ENCODE measurements around the gene ALB. TPM values are rescaled to one million over a fixed set of nuclear protein-coding genes. Genes with fewer than 3 reads are reported as not detected.

The ALB gene
- total and polyA plus RNA-seq, 8 donors = 0.99 to 111 (median 4.1) TPM; not detected in 1

DNA sequence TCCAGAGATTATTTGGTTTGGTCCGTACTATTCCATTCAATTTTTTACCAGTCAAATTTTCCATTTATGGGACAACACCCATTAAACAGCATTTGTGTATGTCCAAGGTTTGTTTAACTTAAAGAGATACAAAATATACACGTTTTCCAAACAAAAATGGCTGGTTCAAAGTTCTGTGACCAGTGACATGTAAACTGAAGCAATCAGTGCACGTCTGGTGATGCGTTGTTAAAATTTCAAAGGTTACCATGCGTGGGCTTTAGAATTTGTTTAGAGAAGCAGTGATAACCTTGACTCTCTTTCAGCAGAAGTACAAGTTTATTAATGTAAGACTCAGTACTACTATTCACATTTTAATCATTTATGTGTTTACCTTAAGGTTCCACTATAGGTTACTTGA is 25.2 kb upstream of the ALB start:
- H3K36me3 ChIP-seq = no peaks in the 10 kb centered on the region
- intact Hi-C loops (cut with DNase I) = no loop called here
- no peaks in the 10 kb centered on the region for H3K4me1 ChIP-seq
- ATAC-seq (no peak), DNase-seq (no peak)
- H3K4me3 ChIP-seq = no peak overlapping the region
- TF ChIP-seq, protein P1, sequence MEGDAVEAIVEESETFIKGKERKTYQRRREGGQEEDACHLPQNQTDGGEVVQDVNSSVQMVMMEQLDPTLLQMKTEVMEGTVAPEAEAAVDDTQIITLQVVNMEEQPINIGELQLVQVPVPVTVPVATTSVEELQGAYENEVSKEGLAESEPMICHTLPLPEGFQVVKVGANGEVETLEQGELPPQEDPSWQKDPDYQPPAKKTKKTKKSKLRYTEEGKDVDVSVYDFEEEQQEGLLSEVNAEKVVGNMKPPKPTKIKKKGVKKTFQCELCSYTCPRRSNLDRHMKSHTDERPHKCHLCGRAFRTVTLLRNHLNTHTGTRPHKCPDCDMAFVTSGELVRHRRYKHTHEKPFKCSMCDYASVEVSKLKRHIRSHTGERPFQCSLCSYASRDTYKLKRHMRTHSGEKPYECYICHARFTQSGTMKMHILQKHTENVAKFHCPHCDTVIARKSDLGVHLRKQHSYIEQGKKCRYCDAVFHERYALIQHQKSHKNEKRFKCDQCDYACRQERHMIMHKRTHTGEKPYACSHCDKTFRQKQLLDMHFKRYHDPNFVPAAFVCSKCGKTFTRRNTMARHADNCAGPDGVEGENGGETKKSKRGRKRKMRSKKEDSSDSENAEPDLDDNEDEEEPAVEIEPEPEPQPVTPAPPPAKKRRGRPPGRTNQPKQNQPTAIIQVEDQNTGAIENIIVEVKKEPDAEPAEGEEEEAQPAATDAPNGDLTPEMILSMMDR (IDR thresholded peaks at IDR 0.05) = no peak
- H3K9me3 ChIP-seq = no peaks in the 10 kb centered on the region
- H3K27me3 ChIP-seq = no peaks in the 10 kb centered on the region
- no peak overlapping the region for H3K27ac ChIP-seq

DNA sequence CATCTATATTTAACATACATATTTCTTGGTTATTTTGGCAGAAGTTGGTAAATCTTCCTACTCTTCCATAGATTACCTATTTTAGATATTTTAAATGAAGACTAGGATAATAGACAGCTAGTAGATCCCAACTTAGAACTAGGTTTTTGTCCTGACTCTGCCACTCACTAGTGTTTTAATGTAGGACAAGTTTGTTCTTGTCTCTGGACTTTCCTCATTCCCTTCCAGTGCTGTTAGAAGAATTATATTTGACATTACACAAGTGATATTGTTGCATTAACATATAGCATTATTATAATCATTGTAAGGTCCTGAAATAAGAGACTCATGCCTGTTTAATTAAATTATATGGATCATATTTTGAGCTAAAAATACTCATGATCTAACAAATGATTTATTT is 24.1 kb upstream of the ALB start:
- ATAC-seq = no peak
- H3K4me3 ChIP-seq = no peak overlapping the region
- no peak overlapping the region for H3K27ac ChIP-seq
- H3K4me1 ChIP-seq = no peaks in the 10 kb centered on the region
- H3K9me3 ChIP-seq = no peaks in the 10 kb centered on the region
- H3K36me3 ChIP-seq = no peaks in the 10 kb centered on the region
- no peak for DNase-seq
- TF ChIP-seq, protein P1 (IDR thresholded peaks at IDR 0.05) = no peak
- H3K27me3 ChIP-seq = no peaks in the 10 kb centered on the region
- intact Hi-C loops (cut with DNase I) = no loop called here

DNA sequence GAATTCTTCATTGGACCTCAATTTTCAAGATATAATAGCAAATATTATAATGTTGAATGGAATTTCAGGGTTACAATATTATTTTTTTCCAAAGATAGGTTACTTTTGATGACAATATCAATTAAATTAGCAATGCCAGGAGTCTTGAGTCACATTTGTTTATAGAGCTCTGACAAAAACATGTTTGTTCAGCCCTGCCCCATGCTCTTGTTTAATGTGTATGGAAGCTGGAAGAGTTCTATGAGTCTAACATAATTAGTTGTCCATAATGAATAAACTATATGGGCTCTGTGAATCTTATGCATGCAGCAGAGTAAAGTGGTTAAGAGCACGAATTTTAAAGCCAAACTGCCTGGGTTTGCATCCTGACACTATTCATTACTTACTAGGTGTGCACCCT is 22.9 kb upstream of the ALB start:
- DNase-seq (no peak), ATAC-seq (no peak)
- Histone ChIP-seq H3K27ac (no peak overlapping the region), H3K4me1 (no peaks in the 10 kb centered on the region), H3K27me3 (no peaks in the 10 kb centered on the region), H3K4me3 (no peak overlapping the region), H3K36me3 (no peaks in the 10 kb centered on the region), H3K9me3 (no peaks in the 10 kb centered on the region)
- intact Hi-C loops (cut with DNase I) = no loop called here
- TF ChIP-seq, protein P1 (IDR thresholded peaks at IDR 0.05) = no peak

DNA sequence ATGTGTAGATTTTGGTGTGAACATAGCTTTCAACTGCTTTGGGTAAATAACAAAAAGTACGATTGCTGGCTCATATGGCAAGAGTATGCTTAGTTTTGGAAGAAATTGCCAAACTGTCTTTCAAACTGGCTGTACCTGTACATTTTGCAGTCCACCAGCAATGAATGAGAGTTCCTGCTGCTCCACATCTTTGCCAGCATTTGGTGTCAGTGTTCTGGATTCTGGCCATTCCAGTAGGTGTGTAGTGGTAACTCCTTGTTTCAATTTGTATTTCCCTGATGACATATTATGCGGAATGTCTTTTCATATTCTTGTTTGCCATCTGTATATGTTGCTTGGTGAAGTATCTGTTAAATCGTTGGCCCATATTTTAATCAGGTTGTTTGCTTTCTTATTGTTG is 20.6 kb upstream of the ALB start:
- DNase-seq (no peak), ATAC-seq (no peak)
- TF ChIP-seq, protein P1 (IDR thresholded peaks at IDR 0.05) = no peak
- no peaks in the 10 kb centered on the region for H3K27me3 ChIP-seq
- intact Hi-C loops (cut with DNase I) = no loop called here
- no peak overlapping the region for H3K4me3 ChIP-seq
- no peaks in the 10 kb centered on the region for H3K4me1 ChIP-seq
- H3K36me3 ChIP-seq = no peaks in the 10 kb centered on the region
- no peak overlapping the region for H3K27ac ChIP-seq
- H3K9me3 ChIP-seq = no peaks in the 10 kb centered on the region

GRCh38 chr4:73387552-73387951 is 16.5 kb upstream of the ALB start:
- no peak overlapping the region for H3K27ac ChIP-seq
- DNase-seq (no peak), ATAC-seq (no peak)
- intact Hi-C loops (cut with DNase I) = no loop called here
- H3K4me1 ChIP-seq = no peaks in the 10 kb centered on the region
- no peaks in the 10 kb centered on the region for H3K9me3 ChIP-seq
- TF ChIP-seq, protein P1 (IDR thresholded peaks at IDR 0.05) = no peak
- H3K36me3 ChIP-seq = no peaks in the 10 kb centered on the region
- no peak overlapping the region for H3K4me3 ChIP-seq
- no peaks in the 10 kb centered on the region for H3K27me3 ChIP-seq
